ENCODE results near the gene PPP1R12C.
A peak's percentile ranks its signal among the peaks of the same experiment; 100 is the strongest.
"Not testable (repeated sequence)": the region's sequence is repeated elsewhere in the genome, so short reads cannot be mapped to it uniquely, and the experiment has no call there.

The PPP1R12C gene

DNA sequence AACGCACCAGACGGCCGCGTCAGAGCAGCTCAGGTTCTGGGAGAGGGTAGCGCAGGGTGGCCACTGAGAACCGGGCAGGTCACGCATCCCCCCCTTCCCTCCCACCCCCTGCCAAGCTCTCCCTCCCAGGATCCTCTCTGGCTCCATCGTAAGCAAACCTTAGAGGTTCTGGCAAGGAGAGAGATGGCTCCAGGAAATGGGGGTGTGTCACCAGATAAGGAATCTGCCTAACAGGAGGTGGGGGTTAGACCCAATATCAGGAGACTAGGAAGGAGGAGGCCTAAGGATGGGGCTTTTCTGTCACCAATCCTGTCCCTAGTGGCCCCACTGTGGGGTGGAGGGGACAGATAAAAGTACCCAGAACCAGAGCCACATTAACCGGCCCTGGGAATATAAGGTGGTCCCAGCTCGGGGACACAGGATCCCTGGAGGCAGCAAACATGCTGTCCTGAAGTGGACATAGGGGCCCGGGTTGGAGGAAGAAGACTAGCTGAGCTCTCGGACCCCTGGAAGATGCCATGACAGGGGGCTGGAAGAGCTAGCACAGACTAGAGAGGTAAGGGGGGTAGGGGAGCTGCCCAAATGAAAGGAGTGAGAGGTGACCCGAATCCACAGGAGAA is 1.9 kb downstream of the PPP1R12C start:
- H3K27me3 ChIP-seq (ENCODE audit: control insufficient read depth, insufficient read depth, low read length) = no peaks in the 10 kb centered on the region
- no peak overlapping the region for H3K27ac ChIP-seq (ENCODE audit: low read length)
- H3K9ac ChIP-seq (ENCODE audit: low read length) = no peak overlapping the region
- H3K4me1 ChIP-seq (ENCODE audit: control insufficient read depth, low read depth, low read length) = peaks cover 14% of the 10 kb centered on the region
- H3K9me3 ChIP-seq (ENCODE audit: control insufficient read depth, low read depth, low read length) = no peaks in the 10 kb centered on the region
- no peak overlapping the region for H3K4me3 ChIP-seq (ENCODE audit: low read length)
- no peaks in the 10 kb centered on the region for H3K36me3 ChIP-seq (ENCODE audit: control insufficient read depth, low read depth, low read length)

DNA sequence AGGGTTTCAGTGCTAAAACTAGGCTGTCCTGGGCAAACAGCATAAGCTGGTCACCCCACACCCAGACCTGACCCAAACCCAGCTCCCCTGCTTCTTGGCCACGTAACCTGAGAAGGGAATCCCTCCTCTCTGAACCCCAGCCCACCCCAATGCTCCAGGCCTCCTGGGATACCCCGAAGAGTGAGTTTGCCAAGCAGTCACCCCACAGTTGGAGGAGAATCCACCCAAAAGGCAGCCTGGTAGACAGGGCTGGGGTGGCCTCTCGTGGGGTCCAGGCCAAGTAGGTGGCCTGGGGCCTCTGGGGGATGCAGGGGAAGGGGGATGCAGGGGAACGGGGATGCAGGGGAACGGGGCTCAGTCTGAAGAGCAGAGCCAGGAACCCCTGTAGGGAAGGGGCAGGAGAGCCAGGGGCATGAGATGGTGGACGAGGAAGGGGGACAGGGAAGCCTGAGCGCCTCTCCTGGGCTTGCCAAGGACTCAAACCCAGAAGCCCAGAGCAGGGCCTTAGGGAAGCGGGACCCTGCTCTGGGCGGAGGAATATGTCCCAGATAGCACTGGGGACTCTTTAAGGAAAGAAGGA is 2.8 kb downstream of the PPP1R12C start:
- Histone ChIP-seq H3K27me3 (ENCODE audit: control insufficient read depth, insufficient read depth, low read length) (no peaks in the 10 kb centered on the region), H3K36me3 (ENCODE audit: control insufficient read depth, low read depth, low read length) (no peaks in the 10 kb centered on the region), H3K9ac (ENCODE audit: low read length) (no peak overlapping the region), H3K4me3 (ENCODE audit: low read length) (no peak overlapping the region), H3K27ac (ENCODE audit: low read length) (no peak overlapping the region), H3K4me1 (ENCODE audit: control insufficient read depth, low read depth, low read length) (peaks cover 14% of the 10 kb centered on the region), H3K9me3 (ENCODE audit: control insufficient read depth, low read depth, low read length) (no peaks in the 10 kb centered on the region)

DNA sequence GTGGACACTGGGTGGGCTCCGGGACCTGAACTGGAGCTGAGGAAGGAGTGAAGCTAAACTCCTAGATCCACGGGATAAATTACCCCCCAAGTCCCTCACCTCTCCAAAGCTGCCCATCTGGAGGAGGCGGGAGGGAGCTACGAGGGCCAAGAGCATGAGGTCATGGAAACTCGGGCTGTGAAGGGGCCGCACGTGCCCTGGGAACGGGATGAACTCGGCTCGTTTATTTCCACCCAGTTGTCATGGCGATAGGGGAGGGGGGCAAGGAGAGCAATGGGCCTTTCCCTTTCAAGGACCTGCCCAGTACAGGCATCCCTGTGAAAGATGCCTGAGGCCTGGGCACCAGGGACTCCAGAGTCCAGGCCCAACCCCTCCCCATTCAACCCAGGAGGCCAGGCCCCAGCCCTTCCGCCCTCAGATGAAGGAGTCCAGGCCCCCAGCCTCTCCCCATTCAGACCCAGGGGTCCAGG is 3.8 kb downstream of the PPP1R12C start:
- Histone ChIP-seq H3K27me3 (ENCODE audit: control insufficient read depth, insufficient read depth, low read length) (no peaks in the 10 kb centered on the region), H3K9me3 (ENCODE audit: control insufficient read depth, low read depth, low read length) (no peaks in the 10 kb centered on the region), H3K36me3 (ENCODE audit: control insufficient read depth, low read depth, low read length) (no peaks in the 10 kb centered on the region), H3K9ac (ENCODE audit: low read length) (peak overlapping the region; percentile 48), H3K4me3 (ENCODE audit: low read length) (no peak overlapping the region), H3K27ac (ENCODE audit: low read length) (peak overlapping the region; percentile 24), H3K4me1 (ENCODE audit: control insufficient read depth, low read depth, low read length) (peaks cover 14% of the 10 kb centered on the region)

DNA sequence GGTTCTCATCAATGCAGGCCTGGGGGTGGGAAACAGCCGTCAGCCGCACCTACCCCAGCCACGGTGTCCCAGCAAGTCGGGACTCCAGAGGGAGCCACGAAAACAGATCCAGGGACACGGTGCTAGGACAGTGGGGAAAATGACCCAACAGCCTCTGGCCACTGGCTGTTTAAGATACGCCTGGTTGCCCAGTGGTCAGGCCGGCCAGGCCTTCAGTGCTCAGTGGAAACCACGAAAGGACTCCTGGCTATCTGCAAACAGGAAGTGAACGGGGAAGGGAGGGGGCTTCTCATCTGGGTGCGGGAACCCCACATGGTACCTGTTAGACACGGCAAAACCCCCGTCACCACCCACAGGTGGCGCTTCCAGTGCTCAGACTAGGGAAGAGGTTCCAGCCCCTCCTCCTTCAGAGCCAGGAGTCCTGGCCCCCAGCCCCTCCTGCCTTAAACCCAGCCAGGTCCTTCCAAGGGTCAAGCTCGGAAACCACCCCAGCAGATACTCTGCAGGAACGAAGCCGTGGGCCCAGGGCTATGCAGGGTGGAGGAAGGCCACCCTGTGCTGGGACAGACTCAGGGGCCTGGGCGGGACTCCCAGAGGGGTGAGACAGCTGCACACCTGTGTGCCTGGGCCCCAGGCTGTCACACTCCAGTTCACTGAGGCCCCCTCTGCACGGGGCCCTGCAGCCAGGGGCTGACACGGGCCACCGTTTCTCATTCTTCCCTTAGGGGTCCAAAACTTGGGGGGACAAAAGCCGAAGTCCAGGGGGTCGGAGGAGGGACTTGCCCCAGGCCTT is 4.5 kb downstream of the PPP1R12C start:
- Histone ChIP-seq H3K9me3 (ENCODE audit: control insufficient read depth, low read depth, low read length) (no peaks in the 10 kb centered on the region), H3K9ac (ENCODE audit: low read length) (peak overlapping the region; percentile 48), H3K4me1 (ENCODE audit: control insufficient read depth, low read depth, low read length) (peaks cover 14% of the 10 kb centered on the region), H3K4me3 (ENCODE audit: low read length) (no peak overlapping the region), H3K27ac (ENCODE audit: low read length) (peak overlapping the region; percentile 24), H3K27me3 (ENCODE audit: control insufficient read depth, insufficient read depth, low read length) (no peaks in the 10 kb centered on the region), H3K36me3 (ENCODE audit: control insufficient read depth, low read depth, low read length) (no peaks in the 10 kb centered on the region)

DNA sequence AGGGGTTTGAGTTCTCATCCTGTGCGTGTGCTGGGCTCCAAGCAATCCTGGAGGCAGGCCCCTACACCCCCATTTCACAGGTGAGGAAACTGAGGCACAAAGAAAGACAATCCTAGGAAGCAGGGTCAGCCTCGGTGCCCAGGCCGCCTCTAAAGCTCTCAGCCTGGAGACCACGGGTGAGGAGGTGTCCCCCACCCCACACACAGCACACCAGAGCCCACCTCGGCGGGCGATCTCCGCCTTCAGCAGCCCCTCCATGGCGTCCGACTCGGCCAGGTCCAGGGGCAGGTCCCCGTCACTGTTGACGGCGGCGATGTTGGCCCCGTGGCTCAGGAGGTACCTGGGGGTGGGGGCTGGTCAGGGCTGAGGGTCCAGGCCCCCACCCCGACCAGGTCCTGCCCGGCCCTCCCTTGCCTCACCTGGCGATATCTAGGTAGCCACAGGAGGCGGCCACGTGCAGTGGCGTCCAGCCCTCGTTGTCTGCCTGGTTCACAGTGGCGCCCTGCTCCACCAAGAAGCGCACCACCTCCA is 5.1 kb downstream of the PPP1R12C start:
- peaks cover 14% of the 10 kb centered on the region for H3K4me1 ChIP-seq (ENCODE audit: control insufficient read depth, low read depth, low read length)
- H3K27ac ChIP-seq (ENCODE audit: low read length) = no peak overlapping the region
- no peaks in the 10 kb centered on the region for H3K9me3 ChIP-seq (ENCODE audit: control insufficient read depth, low read depth, low read length)
- H3K27me3 ChIP-seq (ENCODE audit: control insufficient read depth, insufficient read depth, low read length) = no peaks in the 10 kb centered on the region
- no peak overlapping the region for H3K4me3 ChIP-seq (ENCODE audit: low read length)
- H3K9ac ChIP-seq (ENCODE audit: low read length) = no peak overlapping the region
- no peaks in the 10 kb centered on the region for H3K36me3 ChIP-seq (ENCODE audit: control insufficient read depth, low read depth, low read length)

DNA sequence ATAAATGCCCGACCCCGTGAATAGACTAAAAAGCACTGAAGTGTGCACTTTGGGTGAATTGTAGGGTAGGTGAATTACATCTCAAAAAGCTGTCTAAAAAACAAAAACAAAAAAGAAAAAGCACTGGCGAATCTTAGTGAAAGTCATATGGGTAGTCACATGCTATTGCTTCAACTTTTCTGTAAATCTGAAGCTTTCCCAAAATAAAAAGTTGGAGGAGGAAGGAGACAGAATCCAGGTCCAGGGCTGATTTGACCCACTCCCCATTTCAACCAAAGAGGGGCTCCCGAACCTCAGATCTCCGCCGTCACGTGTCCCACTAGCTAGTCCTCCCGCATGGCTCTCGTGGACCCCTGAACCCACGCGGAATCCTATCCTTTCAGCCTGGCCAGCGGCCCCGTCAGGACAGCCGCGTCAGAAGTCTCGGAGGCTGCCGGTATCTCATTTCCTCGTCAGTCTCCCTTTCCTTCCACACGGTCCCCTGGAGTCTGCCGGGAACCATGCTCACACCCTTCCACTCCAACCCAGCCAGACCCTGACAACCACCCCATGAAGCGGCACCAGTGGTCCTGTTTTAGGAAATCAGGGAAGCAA is 6.1 kb downstream of the PPP1R12C start:
- Histone ChIP-seq H3K4me3 (ENCODE audit: low read length) (no peak overlapping the region), H3K27ac (ENCODE audit: low read length) (no peak overlapping the region), H3K4me1 (ENCODE audit: control insufficient read depth, low read depth, low read length) (peaks cover 14% of the 10 kb centered on the region), H3K27me3 (ENCODE audit: control insufficient read depth, insufficient read depth, low read length) (no peaks in the 10 kb centered on the region), H3K9ac (ENCODE audit: low read length) (no peak overlapping the region), H3K9me3 (ENCODE audit: control insufficient read depth, low read depth, low read length) (no peaks in the 10 kb centered on the region), H3K36me3 (ENCODE audit: control insufficient read depth, low read depth, low read length) (no peaks in the 10 kb centered on the region)

DNA sequence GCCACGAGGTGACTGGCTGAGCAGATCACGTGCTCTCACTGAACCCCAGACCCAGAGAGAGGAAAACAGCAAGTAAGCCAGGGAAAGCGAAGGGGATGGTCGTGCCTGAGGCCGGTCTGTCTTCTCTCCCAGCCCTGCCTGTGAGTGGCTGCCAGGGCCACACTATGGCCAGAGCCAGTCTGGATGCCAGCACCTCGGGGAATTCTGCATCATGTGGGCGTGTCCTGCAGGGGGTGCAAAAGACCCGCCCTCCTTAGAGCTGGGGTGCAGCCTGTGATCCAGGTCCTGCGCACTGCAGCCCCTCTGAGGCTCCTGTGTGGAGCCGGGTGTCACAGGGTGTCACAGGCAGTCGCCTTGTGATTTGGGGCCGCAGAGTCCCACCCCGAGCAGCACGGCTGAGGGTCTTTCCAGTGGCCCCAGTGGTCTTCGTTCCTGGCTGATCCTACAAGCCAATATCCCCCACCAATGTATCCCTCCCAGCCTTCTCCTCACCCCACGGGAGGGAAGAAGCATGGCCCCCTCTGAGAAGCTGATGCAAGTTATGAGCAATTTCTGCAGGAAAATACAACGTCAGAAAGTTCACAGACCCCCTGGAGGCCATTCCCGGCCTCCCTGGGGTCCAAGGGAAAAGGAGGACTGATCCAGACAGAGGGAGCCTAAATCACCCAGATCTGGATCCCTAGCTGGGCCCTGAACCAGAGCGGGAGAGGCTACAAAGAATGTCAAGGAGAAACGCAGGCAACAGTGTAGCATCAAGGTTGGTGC is 7.7 kb downstream of the PPP1R12C start:
- H3K27ac ChIP-seq (ENCODE audit: low read length) = no peak overlapping the region
- no peak overlapping the region for H3K9ac ChIP-seq (ENCODE audit: low read length)
- no peaks in the 10 kb centered on the region for H3K9me3 ChIP-seq (ENCODE audit: control insufficient read depth, low read depth, low read length)
- no peak overlapping the region for H3K4me3 ChIP-seq (ENCODE audit: low read length)
- no peaks in the 10 kb centered on the region for H3K27me3 ChIP-seq (ENCODE audit: control insufficient read depth, insufficient read depth, low read length)
- H3K36me3 ChIP-seq (ENCODE audit: control insufficient read depth, low read depth, low read length) = no peaks in the 10 kb centered on the region
- peaks cover 8% of the 10 kb centered on the region for H3K4me1 ChIP-seq (ENCODE audit: control insufficient read depth, low read depth, low read length)

DNA sequence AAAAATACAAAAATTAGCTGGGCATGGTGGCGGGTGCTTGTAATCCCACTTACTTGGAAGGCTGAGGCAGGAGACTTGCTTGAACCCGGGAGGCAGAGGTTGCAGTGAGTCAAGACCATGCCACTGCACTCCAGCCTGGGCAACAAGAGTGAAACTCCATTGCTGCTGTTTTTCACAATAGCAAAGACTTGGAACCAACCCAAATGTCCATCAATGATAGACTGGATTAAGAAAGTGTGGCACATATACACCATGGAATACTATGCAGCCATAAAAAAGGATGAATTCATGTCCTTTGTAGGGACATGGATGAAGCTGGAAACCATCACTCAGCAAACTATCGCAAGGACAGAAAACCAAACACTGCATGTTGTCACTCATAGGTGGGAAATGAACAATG is 10.2 kb downstream of the PPP1R12C start:
- not testable (repeated sequence) for H3K4me3 ChIP-seq (ENCODE audit: low read length); H3K27me3 ChIP-seq (ENCODE audit: control insufficient read depth, insufficient read depth, low read length); H3K9ac ChIP-seq (ENCODE audit: low read length); H3K36me3 ChIP-seq (ENCODE audit: control insufficient read depth, low read depth, low read length); H3K27ac ChIP-seq (ENCODE audit: low read length); H3K9me3 ChIP-seq (ENCODE audit: control insufficient read depth, low read depth, low read length); H3K4me1 ChIP-seq (ENCODE audit: control insufficient read depth, low read depth, low read length)

DNA sequence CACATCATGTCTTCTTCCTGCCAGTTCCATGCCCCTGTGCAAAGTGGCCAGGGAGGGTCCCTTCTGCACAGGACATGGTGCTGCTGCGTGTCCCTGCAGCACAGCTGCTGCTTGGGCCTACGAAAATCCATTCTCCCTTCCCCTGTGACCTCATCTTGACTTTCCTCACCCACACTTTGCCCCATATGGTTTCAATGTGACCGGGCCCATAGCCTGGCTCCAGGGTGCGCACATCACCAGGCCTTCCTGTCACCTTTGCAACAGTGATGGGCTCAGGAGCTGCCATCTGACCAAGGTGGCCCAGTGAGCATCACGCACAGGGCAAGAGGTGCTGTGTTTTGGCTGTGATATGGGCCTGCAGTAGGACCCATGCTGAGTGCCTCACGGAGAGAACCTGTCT is 10.8 kb downstream of the PPP1R12C start:
- H3K27me3 ChIP-seq (ENCODE audit: control insufficient read depth, insufficient read depth, low read length) = no peaks in the 10 kb centered on the region
- H3K4me1 ChIP-seq (ENCODE audit: control insufficient read depth, low read depth, low read length) = no peaks in the 10 kb centered on the region
- no peaks in the 10 kb centered on the region for H3K36me3 ChIP-seq (ENCODE audit: control insufficient read depth, low read depth, low read length)
- no peak overlapping the region for H3K27ac ChIP-seq (ENCODE audit: low read length)
- no peak overlapping the region for H3K4me3 ChIP-seq (ENCODE audit: low read length)
- H3K9ac ChIP-seq (ENCODE audit: low read length) = no peak overlapping the region
- H3K9me3 ChIP-seq (ENCODE audit: control insufficient read depth, low read depth, low read length) = no peaks in the 10 kb centered on the region

DNA sequence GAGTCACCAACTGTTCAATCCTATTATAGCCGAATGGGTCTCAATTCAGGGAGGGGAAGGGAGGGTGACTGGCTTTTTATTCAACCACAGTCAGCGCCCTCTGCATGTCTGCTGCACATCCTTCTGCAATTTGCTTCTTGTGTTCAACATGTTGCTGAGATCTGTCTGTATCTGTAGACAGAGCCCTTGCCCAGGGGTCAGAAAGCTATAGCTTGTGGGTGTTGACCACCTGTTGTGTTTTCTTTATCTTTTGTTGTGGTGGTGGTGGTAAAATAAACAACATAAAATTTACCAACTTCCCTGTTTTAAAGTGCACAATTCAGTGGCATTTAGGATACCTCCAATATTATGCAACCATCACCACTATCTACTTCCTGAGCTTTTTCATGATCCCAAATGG is 12.2 kb downstream of the PPP1R12C start:
- H3K36me3 ChIP-seq (ENCODE audit: control insufficient read depth, low read depth, low read length) = no peaks in the 10 kb centered on the region
- H3K9me3 ChIP-seq (ENCODE audit: control insufficient read depth, low read depth, low read length) = no peaks in the 10 kb centered on the region

DNA sequence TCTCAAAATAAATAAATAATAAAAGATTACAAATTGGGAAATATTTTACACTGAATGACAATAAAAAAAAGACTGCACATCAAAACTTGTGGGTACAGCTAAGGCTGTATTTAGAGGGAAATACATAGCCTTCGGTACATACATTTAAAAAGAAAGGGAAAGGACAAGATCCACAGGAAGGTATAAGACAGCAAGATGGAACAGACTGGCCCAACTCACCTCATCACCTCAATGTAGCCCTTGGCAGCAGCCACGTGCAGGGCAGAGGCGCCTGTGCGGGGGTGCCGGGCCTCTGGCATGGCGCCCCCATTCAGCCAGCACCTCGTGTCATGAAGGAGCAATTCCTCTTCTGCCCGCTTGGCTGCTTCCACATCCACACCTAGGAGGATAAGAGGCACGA is 14.2 kb downstream of the PPP1R12C start:
- Histone ChIP-seq H3K36me3 (ENCODE audit: control insufficient read depth, low read depth, low read length) (no peaks in the 10 kb centered on the region), H3K4me3 (ENCODE audit: low read length) (no peak overlapping the region)

More for the DNA sequence above, 12.2 kb downstream of the PPP1R12C start:
- Histone ChIP-seq H3K9ac (ENCODE audit: low read length) (no peak overlapping the region), H3K27me3 (ENCODE audit: control insufficient read depth, insufficient read depth, low read length) (no peaks in the 10 kb centered on the region), H3K4me1 (ENCODE audit: control insufficient read depth, low read depth, low read length) (no peaks in the 10 kb centered on the region), H3K4me3 (ENCODE audit: low read length) (no peak overlapping the region), H3K27ac (ENCODE audit: low read length) (no peak overlapping the region)

More for the DNA sequence above, 14.2 kb downstream of the PPP1R12C start:
- Histone ChIP-seq H3K27ac (ENCODE audit: low read length) (no peak overlapping the region), H3K4me1 (ENCODE audit: control insufficient read depth, low read depth, low read length) (no peaks in the 10 kb centered on the region), H3K9ac (ENCODE audit: low read length) (no peak overlapping the region), H3K9me3 (ENCODE audit: control insufficient read depth, low read depth, low read length) (no peaks in the 10 kb centered on the region), H3K27me3 (ENCODE audit: control insufficient read depth, insufficient read depth, low read length) (no peaks in the 10 kb centered on the region)

All from iPS-18a (cell line).